Mesenteric fat pad (tissue), 1 donor: Measurements from ENCODE around the gene POLA1. TPM values are rescaled to one million over a fixed set of nuclear protein-coding genes. Genes with fewer than 3 reads are reported as not detected.
"Not testable (repeated sequence)": the region's sequence is repeated elsewhere in the genome, so short reads cannot be mapped to it uniquely, and the experiment has no call there.

Source experiments
- DNase-seq: peaks from one replicate; pipeline ENCODE4 v3.0.0-alpha.2; 2020; ENCODE audit warnings: low spot score
- long read RNA-seq: library from polyadenylated mRNA; unstranded; transcript quantifications from one replicate; pipeline ENCODE4 v2.0.0, GENCODE V29; 2020
- total RNA-seq: library from RNA; stranded (reverse); fragmentation: NEBNext Ultra II Directional; extraction: Animal tissue kit (Norgen Biotek cat#: 25700); gene quantifications from one replicate; pipeline ENCODE4 v1.2.1, GENCODE V29; 2021
- donor health status: DM: yes; HTN: yes; CAD: no.

Gene POLA1, protein sequence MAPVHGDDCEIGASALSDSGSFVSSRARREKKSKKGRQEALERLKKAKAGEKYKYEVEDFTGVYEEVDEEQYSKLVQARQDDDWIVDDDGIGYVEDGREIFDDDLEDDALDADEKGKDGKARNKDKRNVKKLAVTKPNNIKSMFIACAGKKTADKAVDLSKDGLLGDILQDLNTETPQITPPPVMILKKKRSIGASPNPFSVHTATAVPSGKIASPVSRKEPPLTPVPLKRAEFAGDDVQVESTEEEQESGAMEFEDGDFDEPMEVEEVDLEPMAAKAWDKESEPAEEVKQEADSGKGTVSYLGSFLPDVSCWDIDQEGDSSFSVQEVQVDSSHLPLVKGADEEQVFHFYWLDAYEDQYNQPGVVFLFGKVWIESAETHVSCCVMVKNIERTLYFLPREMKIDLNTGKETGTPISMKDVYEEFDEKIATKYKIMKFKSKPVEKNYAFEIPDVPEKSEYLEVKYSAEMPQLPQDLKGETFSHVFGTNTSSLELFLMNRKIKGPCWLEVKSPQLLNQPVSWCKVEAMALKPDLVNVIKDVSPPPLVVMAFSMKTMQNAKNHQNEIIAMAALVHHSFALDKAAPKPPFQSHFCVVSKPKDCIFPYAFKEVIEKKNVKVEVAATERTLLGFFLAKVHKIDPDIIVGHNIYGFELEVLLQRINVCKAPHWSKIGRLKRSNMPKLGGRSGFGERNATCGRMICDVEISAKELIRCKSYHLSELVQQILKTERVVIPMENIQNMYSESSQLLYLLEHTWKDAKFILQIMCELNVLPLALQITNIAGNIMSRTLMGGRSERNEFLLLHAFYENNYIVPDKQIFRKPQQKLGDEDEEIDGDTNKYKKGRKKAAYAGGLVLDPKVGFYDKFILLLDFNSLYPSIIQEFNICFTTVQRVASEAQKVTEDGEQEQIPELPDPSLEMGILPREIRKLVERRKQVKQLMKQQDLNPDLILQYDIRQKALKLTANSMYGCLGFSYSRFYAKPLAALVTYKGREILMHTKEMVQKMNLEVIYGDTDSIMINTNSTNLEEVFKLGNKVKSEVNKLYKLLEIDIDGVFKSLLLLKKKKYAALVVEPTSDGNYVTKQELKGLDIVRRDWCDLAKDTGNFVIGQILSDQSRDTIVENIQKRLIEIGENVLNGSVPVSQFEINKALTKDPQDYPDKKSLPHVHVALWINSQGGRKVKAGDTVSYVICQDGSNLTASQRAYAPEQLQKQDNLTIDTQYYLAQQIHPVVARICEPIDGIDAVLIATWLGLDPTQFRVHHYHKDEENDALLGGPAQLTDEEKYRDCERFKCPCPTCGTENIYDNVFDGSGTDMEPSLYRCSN (N-terminal part only)
- 9.0 TPM for total RNA-seq
- long read RNA-seq, partial matches to known transcripts = 7 of 8 reads
- long read RNA-seq, other reads (novel, unspliced or antisense) = 1 of 8 reads

DNA sequence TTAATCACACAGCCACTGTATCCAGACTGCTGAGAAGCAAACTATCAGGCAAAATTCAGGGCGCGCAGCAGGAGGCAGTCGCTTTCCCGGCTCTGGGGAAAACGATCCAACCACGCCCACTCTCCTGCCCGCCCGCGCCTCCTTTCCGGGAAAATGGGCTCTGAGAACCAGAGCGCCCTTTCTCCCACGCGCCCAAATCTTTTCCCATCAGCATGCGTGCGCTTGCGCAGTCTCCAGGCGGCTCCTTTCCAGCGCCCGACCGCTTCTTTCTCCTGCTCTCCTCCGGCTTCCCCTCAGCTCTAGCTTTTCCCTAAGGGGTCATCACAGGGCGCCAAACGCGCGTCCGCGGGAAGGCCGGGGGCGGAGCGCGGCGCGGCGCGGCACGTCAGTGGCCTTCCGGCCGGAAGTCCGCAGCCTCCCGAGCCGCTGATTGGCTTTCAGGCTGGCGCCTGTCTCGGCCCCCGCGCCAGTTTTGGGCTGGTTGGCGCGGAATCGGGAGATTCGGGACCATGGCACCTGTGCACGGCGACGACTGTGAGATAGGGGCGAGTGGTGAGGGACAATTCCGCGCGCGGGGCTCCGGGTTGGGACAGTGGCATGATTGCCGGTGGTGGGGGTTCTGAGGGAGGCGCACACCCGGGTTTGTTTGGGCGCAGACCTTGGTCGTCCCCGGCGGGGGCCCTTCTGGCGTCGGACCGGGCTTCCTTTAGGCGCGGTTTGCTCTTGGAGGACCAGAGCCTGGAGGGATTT lies at the start of gene POLA1:
POLA1 (plus strand) TSS at position 466 of the 750 bp plus-strand sequence; CDS start at position 510, 44 bp downstream.
- peak; percentile 93 for DNase-seq

DNA sequence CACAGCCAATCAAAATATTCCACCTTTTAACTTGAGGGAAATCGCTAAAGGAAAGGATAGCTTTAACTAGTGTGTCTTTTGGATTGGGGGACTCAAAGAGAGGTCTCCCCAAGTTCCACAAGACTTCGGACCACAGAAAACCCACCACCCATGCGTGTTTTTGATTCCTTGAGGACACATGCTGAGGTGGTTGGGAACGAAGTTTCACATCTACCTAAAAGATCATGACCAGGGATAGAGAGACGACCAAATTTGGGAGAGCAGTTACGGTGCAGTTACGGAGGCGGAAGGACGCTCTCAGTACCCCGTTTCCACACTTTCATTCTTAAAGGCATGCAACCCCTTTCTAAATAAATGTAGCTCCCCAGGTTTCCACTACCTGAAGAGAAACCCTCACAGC lies 47.7 kb upstream of the POLA1 start:
- DNase-seq = no peak

DNA sequence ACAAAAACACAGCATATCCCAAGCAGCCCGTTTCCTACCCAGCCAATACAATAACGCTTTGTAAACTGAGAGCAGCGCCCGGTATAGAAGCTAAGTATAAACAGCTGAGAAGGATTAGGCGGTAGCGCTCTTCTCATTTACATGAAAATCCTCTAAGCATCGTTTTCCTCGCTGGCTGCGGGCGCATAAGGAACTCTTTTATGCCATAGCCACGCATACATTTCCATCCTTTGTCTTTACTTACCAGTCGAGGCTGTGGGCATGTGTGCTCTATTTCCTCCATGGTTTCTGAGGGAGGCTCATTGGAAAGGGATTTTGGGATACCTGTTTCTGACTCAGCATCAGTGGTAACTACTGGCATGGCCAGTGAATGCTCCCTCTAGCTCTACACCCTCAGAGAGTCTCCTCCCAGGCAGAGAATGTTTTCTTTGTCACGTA lies 47.0 kb upstream of the POLA1 start:
- DNase-seq = no peak

DNA sequence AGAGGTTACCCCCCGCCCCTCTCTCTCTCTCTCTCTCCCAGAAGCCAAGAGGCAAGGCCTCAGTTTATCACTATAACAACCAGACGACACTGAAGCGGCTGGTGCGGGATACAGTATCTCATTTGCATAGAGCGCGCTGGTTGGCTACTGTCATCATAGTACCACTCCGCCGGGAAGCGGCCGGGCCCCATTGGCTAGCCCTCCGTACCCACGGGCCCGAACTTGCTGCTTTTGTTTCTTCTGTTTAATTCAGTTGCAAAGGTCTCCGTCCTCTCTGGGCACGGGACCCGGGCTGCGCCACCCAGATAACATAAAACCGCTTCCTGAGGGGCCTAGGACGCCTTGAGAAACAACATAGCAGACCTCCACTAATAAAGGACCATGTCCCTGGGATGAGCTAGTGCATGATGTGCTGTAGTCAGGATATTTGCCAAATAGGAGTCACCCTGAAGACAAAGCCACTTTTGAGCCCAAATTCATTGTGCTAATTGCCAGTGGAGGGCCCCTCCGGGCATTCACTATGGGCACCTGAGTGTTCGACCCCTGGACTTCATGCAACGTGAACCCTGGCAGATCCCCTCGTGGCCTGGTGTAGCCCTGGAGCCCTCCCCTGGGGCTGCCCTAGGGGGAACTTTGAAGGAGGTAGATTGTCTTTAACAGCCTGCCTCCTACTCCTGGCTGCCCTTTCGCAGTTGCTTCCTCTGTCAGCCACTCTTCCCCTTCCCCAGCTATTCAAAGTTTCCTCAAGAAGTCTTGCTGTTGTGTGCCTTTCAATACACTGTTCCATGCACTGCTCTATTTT lies 46.3 kb upstream of the POLA1 start, which contains the start of gene PCYT1B:
PCYT1B (minus strand) TSS at position 91 of the 802 bp plus-strand sequence. CDS start 242 bp downstream, outside the sequence.
- DNase-seq = no peak

DNA sequence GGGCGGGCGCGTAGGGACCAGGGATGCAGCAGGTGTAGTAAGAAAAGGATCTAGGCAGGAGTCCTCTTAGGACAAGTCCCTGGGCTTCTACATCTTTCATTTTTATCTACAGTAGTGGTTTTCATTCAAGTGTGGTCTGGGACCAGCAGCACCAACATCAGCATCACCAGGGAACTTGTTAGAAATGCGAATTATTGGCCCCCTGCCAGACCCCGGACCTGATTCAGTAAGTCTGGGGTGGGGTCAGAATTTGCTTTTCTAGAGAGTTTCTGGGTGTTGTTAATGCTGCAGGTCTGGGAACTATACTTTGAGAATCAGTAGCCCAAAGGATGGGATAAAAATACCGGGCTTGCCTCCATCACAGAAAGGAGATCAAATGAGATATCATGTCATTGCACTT lies 45.2 kb upstream of the POLA1 start:
- no peak for DNase-seq

DNA sequence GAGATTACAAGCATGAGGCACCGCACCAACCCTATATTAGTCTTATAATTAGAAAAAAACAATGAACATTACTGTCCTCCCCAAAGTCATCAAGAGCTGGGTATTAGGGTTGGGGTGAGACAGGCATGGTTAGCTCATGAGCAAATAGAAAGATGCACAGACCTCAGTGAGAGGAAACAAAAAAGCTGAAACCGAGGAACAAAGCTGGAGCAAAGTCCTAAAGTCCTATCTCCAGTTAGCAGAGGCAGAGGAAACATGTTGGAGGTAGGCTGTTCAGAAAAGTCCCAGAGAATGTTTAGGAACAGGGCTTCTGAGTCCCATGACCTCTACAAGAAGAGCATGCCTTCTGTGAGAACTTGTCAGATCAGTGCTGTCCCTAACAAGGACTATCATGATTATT lies 41.9 kb upstream of the POLA1 start:
- no peak for DNase-seq

DNA sequence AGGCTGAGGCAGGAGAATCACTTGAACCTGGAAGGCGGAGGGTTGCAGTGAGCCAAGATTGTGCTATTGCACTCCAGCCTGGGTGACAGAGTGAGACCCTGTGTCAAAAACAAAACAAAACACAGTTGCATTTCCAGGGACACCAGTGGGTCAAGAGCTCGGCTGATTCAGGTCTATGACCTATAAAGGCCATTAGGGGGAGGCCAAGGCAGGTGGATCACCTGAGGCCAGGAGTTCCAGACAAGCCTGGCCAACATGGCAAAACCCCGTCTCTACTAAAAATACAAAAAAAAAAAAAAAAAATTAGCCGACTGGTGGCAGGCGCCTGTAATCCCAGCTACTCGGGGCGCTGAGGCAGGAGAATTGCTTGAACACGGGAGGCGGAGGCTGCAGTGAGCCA lies 38.0 kb upstream of the POLA1 start:
- DNase-seq = not testable (repeated sequence)

DNA sequence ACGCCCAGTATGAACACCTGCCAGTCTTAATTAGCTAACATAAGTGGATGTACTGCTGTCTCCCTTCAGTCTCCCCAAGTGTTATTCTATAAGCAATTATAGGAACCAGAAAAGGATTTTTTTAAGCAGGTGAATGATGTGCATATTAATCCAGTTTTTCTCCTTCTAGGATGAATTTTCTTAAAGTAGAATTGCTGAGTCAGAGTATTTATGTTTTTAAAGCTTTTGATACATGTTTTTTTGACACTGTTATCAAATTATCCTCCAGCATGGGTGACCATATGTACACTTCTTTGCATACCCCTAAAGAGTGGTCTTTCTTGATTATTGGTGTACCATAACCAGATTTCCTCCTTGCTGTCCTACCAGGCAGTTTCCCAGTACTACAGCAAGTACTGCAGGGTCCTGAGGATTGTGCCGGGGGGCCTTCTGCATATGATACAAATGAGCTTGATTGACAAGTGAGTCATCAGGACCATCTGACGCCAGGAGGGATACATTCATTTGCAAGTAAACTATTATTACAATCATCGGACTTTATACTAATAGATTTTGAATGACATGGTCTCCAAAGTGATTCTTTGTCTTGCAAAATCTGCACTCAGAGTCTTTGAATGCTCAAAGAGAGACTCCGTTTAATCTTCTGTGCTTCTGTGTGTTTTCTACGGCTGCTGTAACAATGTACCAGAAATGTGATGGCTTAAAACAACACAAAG lies 35.9 kb upstream of the POLA1 start:
- no peak for DNase-seq

DNA sequence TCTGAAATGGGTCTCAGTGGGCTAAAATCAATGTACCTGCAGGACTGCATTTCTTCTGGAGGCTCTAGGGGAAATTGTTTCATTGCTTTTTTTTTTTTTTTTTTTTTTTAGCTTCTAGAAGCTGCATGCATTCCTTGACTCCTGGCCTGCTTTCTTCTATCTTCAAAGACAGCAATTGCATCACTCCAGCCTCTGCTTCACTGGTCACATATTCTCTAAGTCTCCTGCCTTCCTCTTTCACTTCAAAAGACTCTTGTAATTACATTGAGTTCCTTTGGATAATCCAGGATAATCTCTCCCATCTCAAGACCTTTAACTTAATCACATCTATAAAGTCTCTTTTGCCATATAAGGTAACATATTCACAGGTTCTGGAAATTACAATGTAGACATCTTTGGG lies 35.3 kb upstream of the POLA1 start:
- no peak for DNase-seq

DNA sequence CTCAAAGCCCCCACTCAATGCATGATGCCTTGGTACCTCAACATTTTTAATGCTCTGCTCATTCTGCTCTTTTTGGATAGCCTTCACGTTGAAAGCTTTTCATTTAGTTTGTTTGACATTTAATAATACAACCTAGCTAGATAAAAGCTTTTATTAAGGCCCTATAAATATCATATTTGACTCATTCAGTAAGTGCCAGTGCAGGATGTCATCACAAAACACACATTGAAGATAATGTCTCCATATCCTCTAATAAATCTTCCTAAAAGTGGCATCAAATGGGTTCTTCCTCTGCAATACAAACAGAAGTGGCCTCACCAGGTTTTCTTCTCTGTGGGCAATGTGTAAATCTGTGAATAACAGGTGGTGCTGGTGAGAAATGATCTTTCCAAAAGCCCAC lies 34.6 kb upstream of the POLA1 start:
- DNase-seq = no peak

DNA sequence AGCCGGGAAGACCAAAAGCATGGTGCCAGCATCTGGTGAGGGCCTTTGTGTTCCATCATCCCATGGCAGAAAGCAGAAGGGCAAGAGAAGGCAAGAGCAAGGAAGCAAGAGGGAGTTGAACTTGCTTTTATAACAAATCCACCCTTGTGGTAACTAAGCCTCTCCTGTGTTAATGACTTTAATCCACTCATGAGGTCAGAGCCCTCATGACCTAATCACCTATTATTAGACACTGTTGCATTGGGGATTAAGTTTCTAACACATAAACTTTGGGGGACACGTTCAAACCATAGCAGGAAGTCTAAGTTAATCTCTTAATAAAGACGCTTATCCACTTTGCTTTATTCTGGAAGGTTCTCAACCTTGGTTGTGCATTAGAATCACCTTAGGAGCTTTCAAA lies 34.1 kb upstream of the POLA1 start:
- no peak for DNase-seq

DNA sequence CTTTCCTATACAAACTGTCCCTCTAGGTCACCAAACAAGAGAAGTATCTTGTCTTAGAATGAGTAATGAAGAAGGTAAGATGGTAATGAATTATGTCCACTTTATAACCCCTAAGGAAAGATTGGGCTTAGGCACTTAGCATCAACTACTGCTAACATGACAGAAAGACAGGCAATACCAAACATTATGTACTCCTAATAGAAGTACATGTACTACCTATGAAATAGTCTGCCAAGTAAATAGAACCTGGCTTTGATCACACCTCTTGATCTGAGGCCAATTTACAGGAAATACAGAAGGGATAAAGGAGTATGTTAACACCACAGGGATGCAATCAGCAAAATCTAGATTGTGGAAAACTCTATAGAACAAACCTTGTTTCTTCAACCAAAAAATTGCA lies 32.4 kb upstream of the POLA1 start:
- DNase-seq = no peak

DNA sequence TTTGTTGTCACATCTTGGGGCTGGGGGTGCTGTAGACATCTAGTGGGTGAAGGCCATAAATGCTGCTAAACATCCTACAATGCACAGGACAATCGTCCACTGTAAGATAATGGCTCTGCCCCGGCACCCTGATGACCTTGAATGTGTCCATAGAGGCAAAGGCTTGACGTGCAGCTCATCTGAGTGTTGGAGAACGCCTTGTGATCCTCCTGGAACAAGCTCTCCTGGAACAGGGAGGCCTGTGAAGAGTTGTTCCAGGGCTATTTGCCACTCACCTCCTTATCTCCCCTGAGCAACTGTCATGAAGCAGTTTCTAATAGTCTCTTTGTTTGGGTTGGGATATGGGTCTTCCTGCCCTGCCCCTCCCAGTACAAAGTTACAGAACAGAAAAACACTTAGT lies 31.4 kb upstream of the POLA1 start:
- no peak for DNase-seq

DNA sequence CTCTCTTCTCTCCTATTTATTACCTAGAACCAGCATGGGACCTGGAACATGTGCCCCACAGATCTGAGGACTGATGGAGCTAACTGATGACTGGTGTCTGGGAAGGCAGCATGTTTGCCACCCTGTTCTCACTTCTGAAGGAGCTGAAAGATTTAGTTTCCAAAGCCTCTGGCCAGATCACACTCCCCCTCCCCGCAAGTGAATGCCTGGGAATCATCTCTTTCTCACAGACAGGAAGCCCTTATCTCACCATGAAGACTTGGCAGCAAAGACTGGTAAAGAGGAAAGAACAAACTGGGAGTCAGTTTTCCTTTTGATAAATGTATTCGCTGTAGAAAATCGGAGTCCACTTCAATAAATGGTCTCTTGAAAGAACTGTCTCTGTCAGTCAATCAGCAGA lies 25.6 kb upstream of the POLA1 start:
- DNase-seq = no peak

DNA sequence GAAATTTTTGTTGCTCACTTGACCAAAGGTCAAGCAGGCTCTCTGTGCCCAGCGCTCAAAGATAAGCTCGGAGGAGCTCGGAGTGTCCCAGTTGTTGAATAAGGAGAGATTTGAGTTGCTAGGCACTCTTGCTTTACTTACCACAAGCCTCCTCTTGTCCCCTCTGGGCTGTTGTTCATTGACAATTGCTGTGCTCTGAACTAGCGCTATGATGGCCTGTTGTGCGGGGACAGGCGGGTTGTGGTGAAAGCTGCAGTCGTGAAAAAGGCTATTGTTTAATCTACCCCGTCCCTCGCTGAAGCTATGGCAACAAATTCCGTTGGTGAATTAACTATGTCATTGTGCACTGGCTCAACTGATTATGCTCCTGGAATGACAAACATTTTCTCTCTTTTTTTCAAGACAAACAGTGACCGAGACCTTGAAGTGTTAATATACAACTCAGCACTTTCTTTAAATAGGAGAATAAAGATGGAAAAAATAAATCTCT lies 21.0 kb upstream of the POLA1 start:
- no peak for DNase-seq

DNA sequence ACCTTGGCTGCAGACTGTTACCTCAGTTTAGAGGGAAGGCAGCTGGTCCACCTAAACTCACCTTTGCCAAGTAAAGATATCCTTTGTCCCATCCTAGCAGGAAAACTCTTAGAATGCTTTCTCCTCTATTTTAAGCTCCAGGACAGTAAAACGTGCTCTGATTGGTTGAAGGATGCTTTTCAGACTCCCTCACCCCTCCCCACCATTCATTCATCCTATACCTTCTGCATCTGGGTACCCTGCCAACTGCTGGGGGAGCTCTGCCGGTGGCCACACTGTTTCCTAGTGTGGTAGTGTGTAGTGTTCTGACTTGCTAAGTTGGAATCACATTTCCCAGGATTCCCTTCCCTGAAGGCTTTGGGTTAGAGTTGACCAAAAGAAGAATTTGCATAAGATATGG lies 20.3 kb upstream of the POLA1 start:
- no peak for DNase-seq

DNA sequence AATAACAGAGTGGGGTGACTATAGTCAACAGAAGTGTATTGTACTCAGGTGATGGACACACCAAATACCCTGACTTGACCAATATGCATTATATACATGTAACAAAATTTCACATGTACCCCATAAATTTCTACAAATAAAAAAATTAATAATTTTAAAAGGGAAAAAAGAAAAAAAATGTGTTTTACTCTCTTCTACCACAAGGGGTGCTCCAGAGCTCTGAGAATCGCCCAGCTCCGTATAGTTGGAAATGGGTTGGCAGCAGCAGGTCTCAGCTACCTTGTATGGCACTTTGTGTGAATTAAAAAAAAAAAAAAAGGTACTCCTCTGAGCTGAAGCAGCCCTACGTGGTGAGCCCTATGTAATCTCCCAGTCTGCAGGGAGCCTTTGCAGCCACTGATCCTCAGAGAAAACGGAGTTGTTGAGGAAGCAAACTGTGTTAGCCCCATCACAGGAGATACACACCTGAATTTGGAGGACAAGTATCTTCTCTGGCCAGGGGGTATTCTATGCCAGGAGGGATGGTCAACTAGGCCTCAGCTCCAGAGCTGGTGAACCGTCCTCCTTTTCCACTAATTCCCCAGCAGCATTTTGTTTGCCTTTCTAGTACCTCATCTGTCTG lies 17.2 kb upstream of the POLA1 start:
- no peak for DNase-seq

DNA sequence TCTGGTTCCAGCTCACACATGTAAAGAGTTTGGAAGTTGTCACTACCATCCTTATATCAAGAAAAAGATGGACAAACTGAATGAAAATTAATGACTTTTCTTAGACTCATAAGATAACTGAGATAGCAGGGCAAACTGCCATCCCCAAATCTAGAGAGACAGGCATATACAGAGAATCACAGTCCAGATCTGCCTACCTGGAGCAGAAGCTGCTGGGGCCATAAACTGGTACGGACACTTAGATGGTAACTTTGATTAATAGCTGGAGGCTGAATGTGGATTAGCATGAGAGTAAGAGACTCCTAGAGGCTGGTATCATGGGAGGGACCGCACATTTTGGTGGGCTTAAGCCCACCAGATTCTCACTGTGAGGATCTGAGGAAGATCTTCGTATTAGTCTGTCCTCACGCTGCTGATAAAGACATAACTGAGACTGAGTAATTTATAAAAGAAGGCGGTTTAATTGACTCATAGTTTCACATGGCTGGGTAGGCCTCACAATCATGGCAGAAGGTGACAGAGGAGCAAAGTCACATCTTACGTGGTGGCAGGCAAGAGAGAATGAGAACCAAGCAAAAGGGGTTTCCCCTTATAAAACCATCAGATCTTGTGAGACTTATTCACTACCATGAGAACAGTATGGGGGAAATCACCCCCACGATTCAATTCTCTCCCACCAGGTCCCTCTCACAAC lies 10.8 kb upstream of the POLA1 start:
- DNase-seq = no peak
